HG03108 (cell line): ENCODE results near the gene PRMT2.

Source experiments
- ATAC-seq: cut with Tn5 transposase; IDR thresholded peaks from one replicate; pipeline ENCODE4 v1.9.1; 2021; ENCODE audit warnings: moderate library complexity; ENCODE audit not compliant: unreplicated experiment

PRMT2 gene

DNA sequence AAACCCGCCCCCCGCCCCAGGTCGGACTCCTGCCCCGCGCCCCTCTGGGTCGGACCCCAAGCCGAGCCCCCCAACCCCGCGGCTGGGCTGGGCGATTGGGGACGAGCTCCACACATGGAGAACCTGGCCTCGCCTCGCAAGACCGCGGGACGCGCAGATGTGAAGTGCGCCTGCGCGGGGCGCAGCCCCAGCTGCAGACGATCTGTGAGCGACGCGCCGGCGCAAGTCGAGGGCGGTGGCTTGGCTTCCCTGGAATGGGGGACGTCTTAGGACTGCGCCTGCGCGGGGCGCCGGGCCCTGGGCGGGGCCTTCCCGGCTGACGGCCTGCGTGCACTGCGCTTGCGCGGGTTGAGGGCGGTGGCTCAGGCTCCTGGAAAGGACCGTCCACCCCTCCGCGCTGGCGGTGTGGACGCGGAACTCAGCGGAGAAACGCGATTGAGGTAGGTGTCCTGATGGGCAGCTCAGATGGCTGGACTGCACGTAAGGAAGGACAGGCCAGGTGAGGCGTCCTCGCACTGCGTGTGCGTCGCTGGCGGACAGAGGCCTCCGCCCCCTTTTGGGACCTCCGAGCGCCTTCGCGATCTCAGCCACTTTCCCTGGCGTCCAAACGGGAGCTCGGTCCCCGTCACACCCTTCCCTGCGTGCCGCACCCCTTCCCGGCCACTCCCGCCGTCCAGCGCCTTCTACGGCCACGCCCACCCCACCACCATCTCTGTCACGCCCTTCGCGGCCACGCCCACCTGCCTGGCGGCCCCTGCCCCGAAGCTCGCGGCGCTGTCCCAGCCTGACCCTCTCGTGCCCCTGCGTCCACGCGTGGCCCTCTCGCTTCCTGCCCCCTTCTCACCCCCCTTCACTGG, at the start of gene PRMT2:
PRMT2 (plus strand) TSS at position 351 of the 857 bp plus-strand sequence. CDS start 1,278 bp downstream, outside the sequence.
- ATAC-seq = peak; percentile 79

DNA sequence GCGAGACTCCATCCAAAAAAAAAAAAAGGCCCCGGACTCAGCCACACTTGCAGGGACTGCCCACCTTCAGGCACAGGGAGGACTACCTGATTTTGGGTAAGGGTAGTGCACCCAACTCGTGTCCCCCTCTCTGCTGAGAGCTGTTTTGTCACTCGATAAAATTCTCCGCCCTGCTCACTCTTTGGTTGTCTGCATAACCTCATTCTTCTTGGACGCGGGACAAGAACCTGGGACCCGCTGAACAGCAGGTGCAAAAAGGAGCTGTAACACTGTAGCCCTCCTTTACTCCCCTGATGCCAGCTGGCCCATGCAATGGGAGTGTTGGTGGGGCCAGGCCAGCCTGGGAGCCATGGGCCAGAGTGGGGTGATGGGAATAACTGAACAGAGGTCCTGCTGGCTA, 41.2 kb upstream of the PRMT2 start:
- ATAC-seq = no peak

DNA sequence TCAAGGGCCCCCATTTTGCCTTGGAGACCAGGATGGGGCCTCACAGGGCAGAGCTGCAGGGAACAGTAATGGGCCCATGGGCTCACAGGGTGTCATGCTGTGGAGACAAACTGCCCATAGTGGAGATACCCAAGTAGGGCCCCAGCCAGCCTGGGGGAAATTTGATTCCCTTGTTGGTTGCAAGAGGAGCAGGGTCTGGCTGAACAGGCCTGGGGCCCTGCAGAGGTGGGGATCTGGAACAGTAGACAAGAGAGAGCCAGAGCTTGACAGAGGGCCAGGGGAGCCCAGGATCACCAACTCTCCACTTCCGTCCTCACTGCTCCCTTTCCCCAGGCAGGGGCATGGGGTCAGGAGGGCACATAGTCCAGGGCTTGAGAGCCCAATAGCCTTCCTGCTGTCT, 39.3 kb upstream of the PRMT2 start:
- no peak for ATAC-seq

DNA sequence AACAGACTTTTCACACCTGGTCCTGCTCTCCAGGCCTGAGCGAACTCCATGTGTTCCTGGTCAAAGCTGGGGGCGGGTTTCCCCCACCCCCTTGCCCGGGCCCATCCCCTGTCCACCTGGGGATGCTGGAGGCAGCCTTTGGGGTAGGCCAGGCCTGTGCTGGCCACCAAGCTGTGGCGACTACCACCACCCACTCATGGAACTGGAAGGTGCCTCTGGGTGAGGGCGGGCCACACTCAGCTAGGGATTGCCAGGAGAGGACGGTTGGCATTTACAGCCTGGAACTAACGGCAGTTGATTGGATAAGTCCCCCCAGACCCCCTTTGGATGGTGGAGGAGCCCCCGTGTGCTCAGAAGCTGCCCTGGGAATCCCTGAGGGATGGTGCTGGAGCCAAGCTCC, 38.4 kb upstream of the PRMT2 start:
- ATAC-seq = no peak

DNA sequence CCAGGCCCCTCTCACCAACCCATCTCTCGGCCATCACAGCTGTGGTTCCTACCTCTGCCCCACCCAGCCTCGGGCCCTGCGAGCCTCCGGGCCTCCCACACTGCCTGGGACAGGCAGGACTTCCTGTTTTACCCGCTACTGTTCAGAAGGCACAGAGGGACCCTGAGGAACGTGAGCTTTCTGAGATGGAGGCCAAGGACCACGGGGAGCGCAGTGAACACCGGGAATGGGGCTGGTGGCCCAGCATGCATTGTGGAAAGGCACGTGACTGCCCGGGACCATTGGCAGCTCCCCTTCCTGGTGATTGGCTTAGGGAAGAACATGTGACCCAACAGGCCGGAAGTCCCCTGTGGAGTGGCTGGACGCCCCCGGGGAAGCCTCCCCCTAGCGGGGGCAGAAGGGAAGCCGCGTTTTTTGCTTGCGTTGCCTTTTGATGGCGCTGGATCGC, 37.6 kb upstream of the PRMT2 start:
- ATAC-seq = no peak

DNA sequence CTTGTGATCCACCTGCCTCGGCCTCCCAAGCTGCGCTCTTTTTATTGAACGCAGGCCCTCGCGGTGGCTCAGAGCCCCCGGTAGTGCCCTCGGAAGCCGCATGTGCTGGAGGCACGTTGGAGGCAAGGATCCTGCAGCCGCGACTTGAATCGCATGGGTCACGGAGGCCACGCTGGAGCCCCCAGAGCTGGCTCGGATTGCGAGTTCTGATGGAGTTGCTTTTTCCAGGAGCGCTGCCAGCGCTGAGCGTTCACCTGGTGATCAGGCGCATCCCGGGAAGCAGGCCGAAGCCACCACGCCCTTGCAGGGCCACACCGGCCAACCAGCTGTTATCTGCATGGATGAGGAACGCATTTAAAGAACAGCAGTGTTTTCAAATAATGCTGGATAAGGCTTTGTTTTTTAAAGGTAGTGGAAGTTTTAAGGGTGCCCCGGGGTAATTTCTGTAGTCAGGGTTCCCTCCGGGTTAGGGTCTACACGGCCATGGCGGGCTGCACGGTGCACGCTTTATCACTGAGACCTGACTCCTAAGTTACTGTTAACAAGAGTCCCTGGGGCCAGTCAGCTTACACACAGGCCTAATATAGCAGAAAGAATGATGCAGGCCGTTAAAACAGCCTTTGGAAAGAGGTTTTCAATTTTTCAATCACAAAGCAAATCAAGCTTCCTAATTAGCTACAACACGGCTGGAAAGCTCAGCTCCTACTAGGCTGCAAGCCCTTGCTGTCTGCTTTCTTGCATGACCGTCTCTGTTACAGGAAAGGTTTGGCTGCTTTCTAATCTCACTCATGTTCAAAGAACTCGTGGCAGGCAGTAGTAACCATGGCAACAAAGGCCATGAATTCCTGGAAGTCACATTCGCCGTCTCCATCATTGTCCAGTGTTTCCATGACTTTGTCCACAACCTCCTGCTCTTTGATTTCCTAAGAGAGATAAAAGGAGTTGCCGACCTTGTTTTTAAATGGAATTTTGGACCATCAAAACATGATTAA, 36.6 kb upstream of the PRMT2 start:
- no peak for ATAC-seq

DNA sequence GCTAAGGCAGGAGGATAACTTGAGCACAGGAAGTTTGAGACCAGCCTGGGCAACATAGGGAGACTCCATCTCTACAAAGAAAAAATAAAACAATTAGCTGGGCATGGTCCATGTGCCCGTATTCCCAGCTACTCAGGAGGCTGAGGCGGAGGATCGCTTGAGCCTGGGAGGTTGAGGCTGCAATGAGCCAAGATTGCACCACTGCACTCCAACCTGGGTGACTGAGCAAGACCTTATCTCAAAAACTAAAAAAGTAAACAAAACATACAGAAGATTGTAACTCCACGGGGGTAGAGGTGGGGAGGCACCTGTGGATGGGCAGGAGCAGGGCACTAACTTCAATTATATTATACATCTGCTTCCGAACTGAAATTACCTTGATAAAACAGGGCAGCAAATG, 35.2 kb upstream of the PRMT2 start:
- no peak for ATAC-seq

DNA sequence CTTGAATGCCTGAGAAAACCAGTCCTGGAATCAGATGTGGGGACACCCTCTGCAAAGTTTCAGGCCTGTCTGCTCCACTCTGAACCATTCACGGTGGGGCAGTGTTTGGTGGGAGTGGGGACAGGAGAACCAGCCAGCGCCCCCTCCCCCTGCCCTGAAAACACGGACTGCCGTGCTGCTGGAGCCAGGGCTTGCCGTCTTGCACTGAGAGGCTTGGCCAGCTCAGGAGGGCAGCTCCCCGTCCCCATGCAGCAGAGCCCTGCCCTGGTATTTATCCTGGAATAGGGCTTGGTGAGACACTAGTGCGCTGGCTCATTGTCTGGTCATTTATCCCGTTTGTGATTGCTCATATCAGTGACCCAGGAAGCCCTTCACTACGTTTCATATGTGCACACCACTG, 34.5 kb upstream of the PRMT2 start:
- no peak for ATAC-seq

DNA sequence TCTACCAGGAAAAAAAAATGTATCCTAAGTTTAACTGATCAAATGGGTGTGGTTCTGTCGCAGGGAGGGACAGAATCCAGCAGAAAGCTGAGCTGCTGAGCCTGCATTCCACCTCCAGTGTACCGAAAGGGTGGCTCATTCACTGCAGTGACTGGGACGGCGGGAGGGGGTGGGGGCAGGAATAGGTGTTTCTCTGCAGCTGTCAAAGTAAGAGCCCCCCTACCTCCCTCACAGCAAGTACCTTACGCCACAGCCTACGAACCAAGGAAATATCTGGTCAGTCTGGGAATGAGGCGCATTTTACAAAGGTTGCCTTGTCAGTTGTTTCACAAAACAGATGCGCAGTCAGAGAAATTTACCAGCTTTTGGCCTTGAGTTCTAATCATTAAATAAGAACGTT, 32.2 kb upstream of the PRMT2 start:
- ATAC-seq = no peak

DNA sequence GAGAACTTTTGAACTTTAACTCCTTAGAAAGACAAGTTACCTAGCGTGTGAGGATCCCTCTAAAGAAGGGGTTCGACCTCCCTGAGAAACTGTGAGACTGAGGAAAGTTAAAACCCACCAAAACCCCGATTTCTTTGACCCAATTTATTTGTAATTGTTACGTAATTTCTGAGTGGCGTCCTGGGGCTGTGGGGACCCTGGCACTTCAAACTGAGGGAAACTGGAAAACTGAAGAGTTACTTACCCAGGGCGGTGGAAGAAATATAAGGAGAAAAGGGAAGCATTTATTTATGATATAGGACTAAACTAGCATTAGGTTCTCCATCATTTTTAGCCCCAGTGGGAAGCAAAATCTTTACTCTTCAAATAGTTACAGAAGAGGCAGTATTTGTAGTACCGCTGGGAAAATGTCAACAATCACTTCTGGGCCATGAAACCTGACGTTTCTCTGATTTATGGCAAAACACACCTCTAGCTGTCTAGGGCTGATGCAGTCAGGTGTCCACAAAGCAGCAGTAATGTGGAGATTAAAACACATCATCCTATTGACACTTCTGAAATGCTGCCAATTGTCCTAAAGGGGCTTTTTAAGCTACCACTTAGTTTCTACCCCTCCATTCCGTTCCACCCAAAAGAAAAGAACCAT, 31.0 kb upstream of the PRMT2 start:
- no peak for ATAC-seq

DNA sequence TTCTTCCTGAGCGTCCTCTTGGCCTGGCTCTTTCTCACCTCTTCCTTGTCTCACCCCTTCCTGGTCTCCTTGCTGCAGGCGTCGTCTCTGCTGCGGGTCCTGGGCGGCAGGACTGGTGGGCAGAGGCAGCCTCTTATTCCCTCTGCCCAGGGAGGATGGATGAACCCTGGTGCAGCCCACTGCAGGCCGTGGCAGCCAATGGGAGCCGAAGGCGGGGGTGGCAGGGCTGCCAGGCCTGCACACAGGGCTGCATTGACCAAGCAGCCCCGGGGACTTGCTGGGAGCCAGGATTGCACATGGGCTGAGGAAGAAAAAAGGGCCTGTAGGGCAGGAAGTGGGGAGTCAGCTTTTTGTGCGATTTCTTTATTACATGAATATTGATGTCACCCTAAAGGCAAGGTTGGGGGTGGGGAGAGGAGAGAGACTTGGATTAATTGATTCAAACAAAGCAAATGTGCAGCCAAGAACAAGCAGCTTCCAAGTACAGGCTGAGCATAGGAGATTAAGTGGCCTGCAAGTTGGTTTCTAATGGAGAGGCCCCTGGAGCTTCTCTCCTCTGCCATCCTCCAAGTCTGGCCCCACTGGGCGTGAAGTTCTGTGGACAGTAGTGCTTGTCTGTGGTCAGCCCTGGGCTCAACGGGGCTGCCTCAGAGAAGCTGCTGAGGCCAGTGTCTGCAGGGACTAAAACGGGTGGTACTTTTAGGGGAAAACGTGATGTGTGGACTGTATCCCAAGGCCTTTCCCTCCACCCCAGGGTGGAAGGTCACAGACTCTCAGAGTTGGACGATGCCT, 30.3 kb upstream of the PRMT2 start, which contains the start of gene S100B:
S100B (minus strand) TSS at position 108 of the 792 bp plus-strand sequence. CDS start 2,667 bp downstream, outside the sequence.
- ATAC-seq = no peak

DNA sequence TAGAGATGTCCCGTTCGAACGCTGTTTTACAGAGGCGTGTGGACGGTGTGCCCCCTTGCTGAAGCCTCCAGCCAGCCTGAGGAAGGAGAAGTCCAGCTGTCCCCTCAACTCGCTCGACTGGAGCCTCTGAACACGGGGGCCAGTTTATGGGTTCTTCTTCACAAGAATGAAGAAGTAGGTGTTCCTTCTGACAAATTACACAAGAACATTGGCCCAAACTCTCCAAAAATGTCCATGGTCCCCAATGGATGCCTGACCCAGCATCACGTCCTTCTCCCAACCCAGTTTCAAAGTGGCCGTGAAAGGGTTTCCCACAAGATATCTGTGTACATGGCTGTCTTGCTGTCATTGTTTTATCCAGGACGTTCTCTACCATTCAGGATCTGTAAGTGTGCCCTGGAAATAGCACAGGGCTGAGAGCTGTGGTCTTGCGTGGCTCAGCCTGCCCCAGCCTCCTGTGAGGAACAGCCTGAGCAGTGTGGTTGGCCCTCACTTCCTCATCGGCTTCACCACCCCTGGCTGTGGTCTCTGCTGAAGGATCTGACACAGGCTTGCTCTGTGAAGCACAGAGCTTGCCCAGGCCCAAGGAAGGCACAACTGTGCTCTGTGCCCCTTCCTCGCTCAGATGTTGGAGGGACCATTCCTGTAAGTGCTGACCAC, 29.6 kb upstream of the PRMT2 start:
- ATAC-seq = peak; percentile 50

DNA sequence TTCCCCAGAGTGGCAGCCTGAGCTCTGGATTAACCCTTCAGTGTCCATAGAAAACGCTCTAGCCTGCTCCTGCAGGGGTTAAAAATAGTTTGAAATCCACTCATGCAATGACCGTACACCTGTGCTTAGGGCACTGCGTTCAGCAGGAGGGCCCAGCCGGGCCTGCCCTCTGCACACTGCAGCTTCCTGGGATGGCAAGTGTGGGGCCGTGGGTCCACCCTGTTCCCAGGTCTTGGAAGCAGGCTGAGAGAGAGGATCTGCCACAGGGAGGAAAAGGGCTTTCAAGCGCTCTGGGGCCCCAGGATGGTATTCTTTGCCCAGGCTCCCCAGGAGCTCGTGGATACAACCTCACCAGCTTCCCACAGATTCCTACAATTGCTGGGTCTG, 29.1 kb upstream of the PRMT2 start:
- ATAC-seq = peak; percentile 15

DNA sequence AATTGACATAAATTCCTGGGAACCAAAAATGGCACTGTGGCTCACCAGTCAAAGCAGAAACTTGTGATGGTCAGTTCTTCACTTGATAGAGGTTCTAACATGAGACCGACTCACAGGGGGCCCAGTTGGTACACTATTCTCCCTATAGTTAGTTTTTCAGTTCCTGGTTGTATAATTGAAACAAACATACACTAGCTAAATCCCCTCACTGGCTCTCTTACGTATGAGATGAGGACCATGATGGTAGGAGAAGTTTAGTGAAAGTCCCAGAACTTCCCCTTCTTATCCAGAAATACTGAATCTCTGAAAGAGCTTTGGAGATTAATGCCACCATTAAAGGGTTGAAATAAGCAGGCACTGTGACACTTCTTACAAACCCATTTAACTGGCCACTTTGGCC, 27.8 kb upstream of the PRMT2 start:
- no peak for ATAC-seq

DNA sequence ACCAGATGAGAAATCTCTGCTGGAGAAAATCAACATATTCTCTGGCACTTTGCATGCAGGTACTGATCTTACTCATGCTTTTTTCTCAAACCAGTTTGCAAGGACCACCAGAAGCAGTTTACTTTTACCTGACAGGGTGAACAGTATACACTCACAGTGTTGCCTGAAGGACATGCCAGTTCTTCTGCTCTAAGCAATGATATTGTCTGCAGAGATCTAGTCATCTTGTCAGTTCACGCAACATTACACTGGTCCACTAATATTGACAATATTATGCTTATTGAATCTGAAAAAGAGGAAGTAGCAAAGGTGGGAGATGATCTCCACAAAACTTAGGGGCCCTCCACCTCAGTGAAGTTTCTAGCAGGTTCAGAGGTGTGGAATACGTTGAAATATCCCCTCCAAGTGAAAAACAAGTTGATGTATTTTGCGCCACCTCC, 26.8 kb upstream of the PRMT2 start:
- ATAC-seq = no peak

DNA sequence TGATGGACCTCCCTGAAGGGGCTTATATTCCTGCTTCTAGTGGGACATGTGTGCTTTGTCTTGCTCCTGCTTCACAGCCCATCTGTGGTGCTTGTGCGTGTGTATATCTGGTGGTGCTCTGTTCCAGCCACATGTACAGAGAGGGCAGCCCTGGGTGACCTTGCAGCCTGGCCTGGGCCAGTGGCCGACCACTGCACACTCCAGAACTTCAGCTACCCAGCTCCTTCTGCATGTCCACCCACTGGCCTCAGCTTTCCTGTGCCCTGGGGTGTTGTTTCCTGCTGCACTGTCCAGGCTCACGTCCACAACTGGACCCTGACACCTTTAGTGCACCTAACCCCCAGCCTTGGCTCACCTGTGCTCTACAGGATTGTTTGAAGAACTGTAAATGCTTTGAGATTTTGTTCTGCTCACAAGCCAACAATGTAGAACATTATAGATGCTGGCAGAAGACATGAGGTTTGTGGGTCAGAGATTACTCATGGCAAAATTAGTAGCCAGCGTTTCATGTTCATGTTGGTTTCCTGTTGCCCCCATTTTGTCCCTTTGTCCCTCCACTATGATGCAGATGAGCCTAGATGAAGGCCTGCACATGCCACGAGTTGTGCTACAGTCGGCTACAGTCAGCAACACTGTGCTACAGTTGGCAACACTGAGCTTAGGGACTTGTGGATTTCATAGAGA, 25.3 kb upstream of the PRMT2 start:
- no peak for ATAC-seq

DNA sequence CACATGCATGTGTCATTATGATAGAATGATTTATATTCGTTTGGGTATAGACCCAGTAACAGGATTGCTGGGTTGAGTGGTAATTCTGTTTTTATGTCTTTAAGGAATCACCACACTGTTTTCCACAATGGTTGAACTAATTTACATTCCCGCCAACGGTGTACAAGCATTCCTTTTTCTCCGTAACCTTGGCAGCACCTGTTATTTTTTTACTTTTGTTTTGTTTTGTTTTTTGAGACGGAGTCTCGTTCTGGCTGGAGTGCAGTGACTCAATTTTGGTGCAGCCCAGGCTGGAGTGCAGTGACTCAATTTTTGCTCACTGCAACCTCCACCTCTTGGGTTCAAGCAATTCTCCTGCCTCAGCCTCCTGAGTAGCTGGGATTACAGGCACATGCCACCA, 22.1 kb upstream of the PRMT2 start:
- ATAC-seq = no peak

DNA sequence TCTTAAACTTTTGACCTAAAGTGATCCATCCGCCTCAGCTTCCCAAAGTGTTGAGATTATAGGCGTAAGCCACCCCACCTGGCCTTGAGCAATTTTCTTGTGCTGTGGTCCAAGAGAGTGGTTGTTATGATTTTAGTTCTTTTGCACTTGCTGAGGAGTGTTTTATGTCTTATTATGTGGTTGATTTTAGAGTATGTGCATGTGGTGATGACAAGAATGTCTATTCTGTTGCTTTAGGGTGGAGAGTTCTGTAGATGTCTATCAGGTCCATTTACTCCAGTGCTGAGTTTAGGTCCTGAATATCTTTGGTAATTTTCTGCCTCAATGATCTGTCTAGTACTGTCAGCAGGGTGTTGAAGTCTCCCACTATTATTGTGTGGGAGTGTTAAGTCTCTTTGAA, 19.4 kb upstream of the PRMT2 start:
- no peak for ATAC-seq

DNA sequence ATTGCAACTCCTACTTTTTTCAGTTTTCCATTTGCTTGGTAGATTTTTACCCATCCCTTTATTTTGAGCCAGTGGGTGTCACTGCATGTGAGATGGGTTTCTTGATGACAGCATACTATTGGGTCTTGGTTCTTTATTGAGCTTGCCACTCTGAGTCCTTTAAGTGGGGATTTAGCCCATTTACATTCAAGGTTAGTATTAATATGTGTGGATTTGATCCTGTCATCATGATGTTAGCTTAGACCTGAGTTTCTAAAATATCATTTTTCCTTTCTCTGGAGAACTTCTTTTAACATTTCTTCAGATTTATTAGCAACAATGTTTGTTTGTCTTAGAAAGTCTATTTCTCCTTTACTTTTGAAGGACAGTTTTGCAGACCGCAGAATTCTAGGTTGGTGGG, 18.8 kb upstream of the PRMT2 start:
- ATAC-seq = no peak
